D721Med (cell line): ENCODE measurements around the gene MTNR1A.

Experiments
- DNase-seq: peaks from one replicate; pipeline ENCODE4 v3.0.0; 2011; ENCODE audit warnings: low spot score; ENCODE audit not compliant: insufficient read length
- FAIRE-seq: peaks from 2 replicates; lab custom pipeline; 2011; peaks lifted over from hg19 to GRCh38; lab: Jason Lieb, UNC
- CTCF ChIP-seq: IDR thresholded peaks from 2 replicates; pipeline ENCODE4 v1.5.1; 2012; ENCODE audit warnings: mild to moderate bottlenecking, control low read depth; ENCODE audit not compliant: insufficient read depth; ENCODE audit errors: missing control alignments

MTNR1A gene

GRCh38 chr4:186483656-186484055 lies 71.7 kb downstream of the MTNR1A start:
- no peak for DNase-seq
- no peak for FAIRE-seq
- no peak for TF ChIP-seq CTCF
